EH (cell line): ENCODE results near the gene CLCN2.

Source experiments
- DNase-seq: peaks from one replicate; pipeline ENCODE4 v3.0.0-alpha.2; 2015; ENCODE audit warnings: low read depth

CLCN2 gene

DNA sequence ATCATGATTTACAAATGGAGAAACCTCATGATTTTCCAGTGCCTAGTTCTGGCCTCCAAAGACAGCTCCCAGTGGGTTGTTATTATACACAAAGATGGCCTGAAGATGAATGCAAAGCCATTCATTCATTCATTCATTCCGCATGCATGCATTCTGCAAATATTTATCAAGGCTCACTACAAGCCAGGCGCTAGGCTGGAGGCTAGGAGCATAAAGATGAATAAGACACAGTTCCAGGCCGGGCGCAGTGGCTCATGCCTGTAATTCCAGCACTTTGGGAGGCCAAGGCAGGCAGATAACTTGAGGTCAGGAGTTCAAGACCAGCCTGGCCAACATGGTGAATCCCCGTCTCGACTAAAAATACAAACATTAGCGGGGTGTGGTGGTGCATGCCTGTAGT lies 64.8 kb downstream of the CLCN2 start:
- DNase-seq, result no peak
